ENCODE measurements around the gene TCEANC2. TPM values are rescaled to one million over a fixed set of nuclear protein-coding genes. Genes with fewer than 3 reads are reported as not detected.
"Not testable (repeated sequence)": the region's sequence is repeated elsewhere in the genome, so short reads cannot be mapped to it uniquely, and the experiment has no call there.

The TCEANC2 gene
- total and polyA plus RNA-seq, 8 donors: 1.1 to 3.8 (median 1.8) TPM

DNA sequence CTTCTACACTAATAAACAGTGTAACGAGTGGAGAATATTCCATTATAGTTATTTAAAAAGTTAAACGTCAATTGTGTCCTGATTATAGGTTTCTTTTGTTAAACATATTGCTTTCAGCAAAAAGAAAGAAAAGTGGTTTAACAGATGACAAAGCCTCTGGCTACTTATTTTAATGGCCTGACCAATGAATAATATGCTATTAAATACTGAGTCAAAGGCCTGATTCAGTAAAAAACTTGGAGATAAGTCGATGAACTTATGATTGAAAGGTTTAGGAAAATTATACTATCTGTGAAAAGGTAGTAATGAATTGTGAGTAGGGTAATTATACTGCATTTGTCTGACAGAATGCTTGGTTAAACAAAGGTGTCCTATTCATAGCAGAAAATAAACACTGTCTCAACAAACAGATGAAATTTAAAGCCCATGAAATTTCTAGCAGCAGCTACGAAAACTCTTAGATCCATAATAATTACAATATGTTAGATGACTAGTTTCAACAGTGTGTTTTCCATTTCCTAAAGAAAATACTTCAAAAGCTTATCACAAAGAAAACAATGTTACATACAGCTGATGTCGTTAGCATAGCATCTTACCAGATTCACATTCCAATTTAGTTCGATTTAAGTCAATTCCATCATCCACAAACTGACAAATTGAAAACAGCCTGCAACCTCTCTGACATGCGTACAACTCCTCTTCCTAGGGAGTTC, 6.6 kb upstream of the TCEANC2 start:
- Histone ChIP-seq H3K9me3 (no peaks in the 10 kb centered on the region), H3K36me3 (peaks cover 4 to 17% (median 10%) of the 10 kb centered on the region in 3 donors), H3K27ac (no peak overlapping the region), H3K27me3 (no peaks in the 10 kb centered on the region), H3K4me3 (no peak overlapping the region), H3K4me1 (peaks cover 17 to 52% (median 19%) of the 10 kb centered on the region in 3 donors)
- DNase-seq (no peak), ATAC-seq (no peak), FAIRE-seq (no peak)
- WGBS, 2 donors: 57 to 59% methylated on average over 7 of the region's 7 CpGs
- TF ChIP-seq, protein P1, sequence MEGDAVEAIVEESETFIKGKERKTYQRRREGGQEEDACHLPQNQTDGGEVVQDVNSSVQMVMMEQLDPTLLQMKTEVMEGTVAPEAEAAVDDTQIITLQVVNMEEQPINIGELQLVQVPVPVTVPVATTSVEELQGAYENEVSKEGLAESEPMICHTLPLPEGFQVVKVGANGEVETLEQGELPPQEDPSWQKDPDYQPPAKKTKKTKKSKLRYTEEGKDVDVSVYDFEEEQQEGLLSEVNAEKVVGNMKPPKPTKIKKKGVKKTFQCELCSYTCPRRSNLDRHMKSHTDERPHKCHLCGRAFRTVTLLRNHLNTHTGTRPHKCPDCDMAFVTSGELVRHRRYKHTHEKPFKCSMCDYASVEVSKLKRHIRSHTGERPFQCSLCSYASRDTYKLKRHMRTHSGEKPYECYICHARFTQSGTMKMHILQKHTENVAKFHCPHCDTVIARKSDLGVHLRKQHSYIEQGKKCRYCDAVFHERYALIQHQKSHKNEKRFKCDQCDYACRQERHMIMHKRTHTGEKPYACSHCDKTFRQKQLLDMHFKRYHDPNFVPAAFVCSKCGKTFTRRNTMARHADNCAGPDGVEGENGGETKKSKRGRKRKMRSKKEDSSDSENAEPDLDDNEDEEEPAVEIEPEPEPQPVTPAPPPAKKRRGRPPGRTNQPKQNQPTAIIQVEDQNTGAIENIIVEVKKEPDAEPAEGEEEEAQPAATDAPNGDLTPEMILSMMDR (IDR thresholded peaks at IDR 0.05): no peak
- intact Hi-C loops (cut with DNase I): no loop called here

DNA sequence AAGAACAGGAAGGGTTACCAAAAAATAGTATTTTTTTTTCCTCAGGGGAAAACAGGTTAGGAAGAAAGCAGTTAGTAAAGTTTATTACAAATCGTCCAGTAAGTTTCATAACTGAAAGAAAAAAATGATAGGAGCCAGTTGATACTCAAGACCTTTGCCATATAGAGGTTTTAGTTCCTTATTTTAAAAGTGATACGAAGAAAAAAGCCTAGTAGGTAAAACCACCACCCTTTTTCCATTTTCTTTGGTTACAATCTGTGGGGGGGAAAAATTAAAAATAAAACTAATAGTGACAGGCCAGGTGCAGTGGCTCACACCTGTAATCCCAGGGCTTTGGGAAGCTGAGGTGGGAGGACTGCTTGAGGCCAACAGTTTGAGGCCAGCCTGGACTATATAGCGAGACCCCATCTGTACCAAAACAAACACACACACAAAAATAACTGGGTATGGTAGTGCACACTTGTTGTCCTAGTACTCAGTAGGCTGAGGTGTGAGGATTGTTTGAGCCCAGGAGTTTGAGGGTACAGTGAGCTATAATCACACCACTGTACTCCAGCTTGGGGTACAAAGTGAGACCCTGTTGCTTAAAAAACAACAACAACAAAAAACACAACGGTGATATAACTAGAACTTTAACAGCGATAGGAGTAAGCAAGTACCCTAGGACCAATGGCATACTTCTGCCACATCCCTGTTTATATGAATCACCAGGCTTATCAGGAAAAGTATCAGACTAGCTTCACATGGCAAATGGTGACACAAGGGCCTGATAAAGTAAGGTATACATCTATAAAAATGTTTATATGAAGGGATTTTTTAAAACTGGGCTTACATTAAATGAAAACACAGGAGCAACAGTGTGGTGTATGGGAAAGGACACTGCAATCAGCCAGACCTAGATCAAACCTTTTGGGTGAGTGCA, 5.8 kb upstream of the TCEANC2 start:
- WGBS, 2 donors: 69 to 77% methylated on average over 5 of the region's 5 CpGs
- H3K4me3 ChIP-seq: no peak overlapping the region
- ATAC-seq (no peak), DNase-seq (no peak), FAIRE-seq (no peak)
- H3K9me3 ChIP-seq: no peaks in the 10 kb centered on the region
- H3K27me3 ChIP-seq: no peaks in the 10 kb centered on the region
- H3K36me3 ChIP-seq: peaks cover 0 to 8% (median 2%) of the 10 kb centered on the region in 3 donors
- peaks cover 17 to 54% (median 19%) of the 10 kb centered on the region in 3 donors for H3K4me1 ChIP-seq
- intact Hi-C loops (cut with DNase I): no loop called here
- TF ChIP-seq, protein P1 (IDR thresholded peaks at IDR 0.05): no peak
- no peak overlapping the region for H3K27ac ChIP-seq

DNA sequence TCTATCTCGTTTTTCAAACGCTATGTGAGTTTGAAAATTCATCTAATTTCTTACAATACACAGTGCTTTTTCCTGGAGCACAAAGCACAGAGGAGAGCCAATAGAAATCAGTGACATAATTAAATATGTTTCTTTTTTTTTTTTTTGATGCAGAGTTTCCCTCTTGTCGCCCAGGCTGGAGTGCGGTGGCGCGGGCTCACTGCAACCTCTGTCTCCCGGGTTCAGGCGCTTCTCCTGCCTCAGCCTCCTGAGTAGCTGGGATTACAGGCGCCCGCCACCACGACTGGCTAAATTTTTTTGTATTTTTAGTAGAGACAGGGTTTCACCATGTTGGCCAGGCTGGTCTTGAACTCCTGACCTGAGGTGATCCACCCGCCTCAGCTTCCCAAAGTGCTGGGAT, 3.0 kb upstream of the TCEANC2 start:
- H3K36me3 ChIP-seq; H3K27me3 ChIP-seq; H3K9me3 ChIP-seq; intact Hi-C loops (cut with DNase I); H3K27ac ChIP-seq; DNase-seq; FAIRE-seq; ATAC-seq; H3K4me3 ChIP-seq: not testable (repeated sequence)
- WGBS, 2 donors: 95 to 96% methylated on average over 12 of the region's 12 CpGs
- peaks cover 17 to 57% (median 19%) of the 10 kb centered on the region in 3 donors for H3K4me1 ChIP-seq

DNA sequence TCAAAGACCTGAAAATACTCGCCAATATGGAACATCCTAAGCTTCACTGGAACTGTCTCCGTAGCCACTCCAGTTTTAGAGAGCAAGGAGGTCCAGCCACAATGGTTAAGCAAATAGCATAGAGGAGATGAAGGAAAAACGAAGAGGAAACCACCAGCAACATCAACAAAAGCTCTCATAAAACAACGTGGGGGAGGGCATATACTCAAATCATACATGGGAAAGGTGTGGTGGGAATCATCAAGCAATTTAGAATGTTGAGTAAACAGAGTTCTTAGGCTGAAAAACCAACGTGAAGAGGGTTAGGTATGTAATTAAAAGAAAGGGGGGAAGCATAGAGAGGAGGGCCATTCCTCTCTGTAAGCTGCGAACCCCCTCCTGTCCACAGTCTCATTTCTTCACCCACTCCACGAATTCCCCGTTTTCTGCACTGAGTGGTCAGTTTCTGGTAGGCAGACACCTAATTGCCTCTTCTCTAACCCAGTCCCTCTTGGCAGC, 1.4 kb upstream of the TCEANC2 start:
- TF ChIP-seq, protein P1 (IDR thresholded peaks at IDR 0.05): no peak
- FAIRE-seq (no peak), ATAC-seq (no peak), DNase-seq (no peak)
- H3K4me3 ChIP-seq: peak overlapping the region; percentile 68 to 93 (median 84)
- peak overlapping the region; percentile 91 to 98 (median 92) for H3K27ac ChIP-seq
- whole genome bisulfite sequencing, 2 donors: 1 to 2% methylated on average over 8 of the region's 8 CpGs
- H3K4me1 ChIP-seq: peaks cover 16 to 53% (median 17%) of the 10 kb centered on the region in 3 donors
- H3K9me3 ChIP-seq: no peaks in the 10 kb centered on the region
- intact Hi-C loops (cut with DNase I): no loop called here
- no peaks in the 10 kb centered on the region for H3K27me3 ChIP-seq
- no peaks in the 10 kb centered on the region for H3K36me3 ChIP-seq

DNA sequence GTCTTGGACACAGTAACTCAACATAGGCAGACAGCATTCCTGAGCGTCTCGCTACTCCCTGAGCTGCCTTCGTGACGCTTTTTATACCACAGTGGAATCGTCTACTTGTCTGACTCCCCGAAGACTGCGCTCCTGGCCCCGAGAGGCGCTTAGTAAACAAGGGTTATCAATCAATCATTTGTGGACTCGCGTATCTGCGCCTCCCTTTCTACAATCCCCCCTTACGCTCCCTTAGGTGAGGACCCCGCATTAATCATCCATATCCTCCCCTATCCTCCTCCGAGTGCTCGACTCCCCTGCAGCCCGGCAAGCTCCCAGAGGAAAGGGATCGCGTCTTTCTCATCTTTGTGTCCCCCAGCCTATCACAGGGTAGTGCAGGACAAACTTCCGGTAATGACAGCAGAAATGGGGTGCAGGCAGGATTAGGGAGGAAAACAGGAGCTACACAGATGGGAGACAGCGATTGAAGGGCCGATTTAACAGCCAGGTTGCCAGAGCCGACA, 926 bp upstream of the TCEANC2 start:
- Histone ChIP-seq H3K27ac (peak overlapping the region; percentile 91 to 98 (median 92)), H3K4me3 (peak overlapping the region; percentile 68 to 93 (median 84)), H3K27me3 (no peaks in the 10 kb centered on the region), H3K36me3 (no peaks in the 10 kb centered on the region), H3K4me1 (peaks cover 12 to 48% (median 12%) of the 10 kb centered on the region in 3 donors), H3K9me3 (no peaks in the 10 kb centered on the region)
- FAIRE-seq (no peak), DNase-seq (peak in 3 of 6 donors; percentile 18 to 33 (median 30)), ATAC-seq (peak; percentile 14 to 36 (median 30))
- TF ChIP-seq, protein P1 (IDR thresholded peaks at IDR 0.05): no peak
- intact Hi-C loops (cut with DNase I): no loop called here
- WGBS, 2 donors: 0% methylated on average over 23 of the region's 23 CpGs
